EH (cell line): Measurements from ENCODE around the gene PGGHG.
"Not testable (repeated sequence)": the region's sequence is repeated elsewhere in the genome, so short reads cannot be mapped to it uniquely, and the experiment has no call there.

Source experiments
- DNase-seq: peaks from one replicate; pipeline ENCODE4 v3.0.0-alpha.2; 2015; ENCODE audit warnings: low read depth

Gene PGGHG

GRCh38 chr11:297586-298405 is 8.9 kb downstream of the PGGHG start:
- peak; percentile 31 for DNase-seq

DNA sequence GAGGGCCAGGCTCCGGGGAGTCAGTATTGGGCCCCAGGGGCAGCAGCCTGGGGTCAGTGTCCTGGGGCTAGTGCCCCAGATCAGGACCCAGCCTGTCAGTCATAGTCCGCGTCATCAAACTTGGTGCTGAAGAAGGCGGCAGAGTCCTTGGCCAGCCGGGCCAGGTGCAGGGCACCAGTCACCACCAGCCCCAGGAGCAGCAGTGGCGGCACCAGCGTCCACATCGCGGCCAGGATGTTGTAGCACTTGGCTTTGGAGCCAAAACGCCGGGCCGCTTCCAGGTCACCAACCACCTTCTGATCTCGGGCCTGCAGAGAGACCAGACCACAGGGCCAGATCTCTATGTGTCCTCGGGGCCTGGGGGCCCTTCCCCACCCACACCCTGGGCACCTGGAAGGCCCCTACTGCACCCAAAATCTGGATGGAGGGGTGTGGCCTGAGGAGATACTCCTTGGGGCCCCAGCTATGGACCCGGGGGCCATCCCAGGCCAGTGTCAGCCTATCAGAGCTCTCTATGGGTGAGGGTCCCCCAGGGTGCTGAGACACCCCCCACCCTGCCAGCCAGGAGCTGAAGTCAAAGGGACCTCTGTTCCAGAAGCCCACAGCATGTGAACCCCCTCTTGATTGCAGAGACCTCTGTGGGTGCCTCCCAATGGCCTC is 9.6 kb downstream of the PGGHG start:
- DNase-seq: no peak

GRCh38 chr11:299081-299891 is 10.4 kb downstream of the PGGHG start, which contains the start of gene IFITM5:
TSS of gene IFITM5 (minus strand) at chr11:299526. CDS start at chr11:299490, 36 bp downstream.
- no peak for DNase-seq

- peak; percentile 34 for DNase-seq
Observed at GRCh38 chr11:299951-300735, 11.2 kb downstream of the PGGHG start.

DNA sequence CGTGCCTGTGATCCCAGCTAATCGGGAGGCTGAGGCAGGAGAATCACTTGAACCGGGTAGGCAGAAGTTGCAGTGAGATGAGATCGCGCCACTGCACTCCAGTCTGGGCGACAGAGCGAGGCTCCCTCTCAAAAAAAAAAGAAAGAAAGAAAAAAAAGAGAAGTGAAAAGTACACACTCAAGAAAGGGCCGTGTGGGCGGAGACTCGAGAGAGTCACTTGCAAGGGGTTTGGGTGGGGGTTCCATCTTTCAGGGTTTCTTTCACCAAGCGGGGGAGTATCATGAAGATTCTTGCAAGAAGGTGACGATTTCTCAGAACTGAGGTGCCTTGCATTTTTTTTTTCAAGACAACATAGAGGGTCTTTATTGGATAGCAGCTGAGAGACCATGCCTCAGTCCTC is 14.4 kb downstream of the PGGHG start:
- no peak for DNase-seq

- DNase-seq: no peak
Observed at GRCh38 chr11:304061-304506, 15.2 kb downstream of the PGGHG start.

- peak; percentile 79 for DNase-seq
Observed at GRCh38 chr11:304915-305843, 16.3 kb downstream of the PGGHG start.

- DNase-seq: no peak
Observed at GRCh38 chr11:305844-306211, 16.9 kb downstream of the PGGHG start.

DNA sequence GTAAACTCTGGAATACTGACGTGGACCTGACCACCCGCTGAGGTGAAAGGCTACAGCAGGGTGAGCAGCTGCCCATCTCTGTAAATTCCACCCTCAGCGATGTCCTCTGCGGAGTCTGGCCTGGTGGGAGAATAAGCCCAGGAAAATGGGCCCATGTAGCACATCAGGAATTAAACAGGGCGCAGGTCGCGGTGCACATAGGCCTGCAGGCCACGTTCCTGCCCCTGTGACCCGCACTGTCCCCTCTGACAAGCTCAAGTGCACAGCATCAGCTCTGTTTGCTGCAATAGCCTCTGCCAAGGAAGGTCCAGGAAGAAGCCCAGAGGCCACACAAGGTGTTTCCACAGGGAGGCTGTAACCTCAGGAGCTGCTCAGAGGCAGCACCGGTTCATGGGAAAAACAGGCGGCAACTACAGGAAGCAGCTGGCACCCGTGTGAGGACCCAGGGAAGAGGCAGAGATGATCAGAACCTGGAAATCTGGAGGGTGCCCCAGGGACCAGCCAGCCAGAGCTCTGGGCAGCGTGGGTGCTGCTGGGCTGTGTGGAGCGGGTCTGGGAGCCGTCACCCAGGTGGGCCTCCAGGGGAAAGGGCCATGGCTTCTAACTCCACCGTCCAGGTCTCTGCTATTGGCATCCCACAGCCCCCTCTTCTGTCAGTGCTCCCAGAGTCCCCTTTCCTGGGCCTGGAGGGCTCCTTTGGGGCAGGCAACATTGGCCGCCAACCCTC is 17.9 kb downstream of the PGGHG start:
- no peak for DNase-seq

DNA sequence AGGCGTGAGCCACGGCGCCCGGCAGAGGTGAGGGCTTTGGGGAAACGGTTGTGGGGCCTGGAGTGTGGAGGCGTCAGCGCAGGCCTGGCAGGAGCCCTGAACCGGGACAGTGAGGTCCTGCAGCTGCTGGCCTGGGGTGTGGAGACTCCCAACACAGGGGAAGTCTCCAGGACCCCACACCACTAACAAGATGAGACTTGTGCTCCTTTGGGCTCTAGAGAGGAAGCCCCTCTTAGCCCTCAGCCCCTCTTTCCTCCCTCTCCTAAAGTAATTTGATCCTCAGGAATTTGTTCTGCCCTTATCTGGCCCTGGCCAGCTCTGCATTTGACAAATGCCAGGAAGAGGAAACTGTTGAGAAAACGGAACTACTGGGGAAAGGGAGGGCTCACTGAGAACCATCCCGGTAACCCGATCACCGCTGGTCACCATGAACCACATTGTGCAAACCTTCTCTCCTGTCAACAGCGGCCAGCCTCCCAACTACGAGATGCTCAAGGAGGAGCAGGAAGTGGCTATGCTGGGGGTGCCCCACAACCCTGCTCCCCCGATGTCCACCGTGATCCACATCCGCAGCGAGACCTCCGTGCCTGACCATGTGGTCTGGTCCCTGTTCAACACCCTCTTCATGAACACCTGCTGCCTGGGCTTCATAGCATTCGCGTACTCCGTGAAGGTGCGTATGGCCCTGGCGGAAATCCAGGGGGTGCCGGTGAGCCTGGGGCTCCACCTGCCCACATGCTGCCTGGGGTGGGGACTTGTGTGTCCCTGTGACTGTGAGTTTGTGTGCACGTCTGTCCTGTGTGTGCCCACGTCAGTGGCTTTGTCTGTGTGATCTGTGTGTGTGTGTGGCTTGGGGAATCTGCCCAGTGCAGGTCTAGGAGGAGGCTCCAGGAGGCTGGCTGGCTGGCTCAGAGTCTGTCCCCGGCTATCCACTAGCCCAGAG is 19.1 kb downstream of the PGGHG start, which contains the start of gene IFITM2:
TSS of gene IFITM2 (plus strand) at position 51 of the 943 bp plus-strand sequence. CDS start at position 428, 377 bp downstream.
- DNase-seq: peak; percentile 91

DNA sequence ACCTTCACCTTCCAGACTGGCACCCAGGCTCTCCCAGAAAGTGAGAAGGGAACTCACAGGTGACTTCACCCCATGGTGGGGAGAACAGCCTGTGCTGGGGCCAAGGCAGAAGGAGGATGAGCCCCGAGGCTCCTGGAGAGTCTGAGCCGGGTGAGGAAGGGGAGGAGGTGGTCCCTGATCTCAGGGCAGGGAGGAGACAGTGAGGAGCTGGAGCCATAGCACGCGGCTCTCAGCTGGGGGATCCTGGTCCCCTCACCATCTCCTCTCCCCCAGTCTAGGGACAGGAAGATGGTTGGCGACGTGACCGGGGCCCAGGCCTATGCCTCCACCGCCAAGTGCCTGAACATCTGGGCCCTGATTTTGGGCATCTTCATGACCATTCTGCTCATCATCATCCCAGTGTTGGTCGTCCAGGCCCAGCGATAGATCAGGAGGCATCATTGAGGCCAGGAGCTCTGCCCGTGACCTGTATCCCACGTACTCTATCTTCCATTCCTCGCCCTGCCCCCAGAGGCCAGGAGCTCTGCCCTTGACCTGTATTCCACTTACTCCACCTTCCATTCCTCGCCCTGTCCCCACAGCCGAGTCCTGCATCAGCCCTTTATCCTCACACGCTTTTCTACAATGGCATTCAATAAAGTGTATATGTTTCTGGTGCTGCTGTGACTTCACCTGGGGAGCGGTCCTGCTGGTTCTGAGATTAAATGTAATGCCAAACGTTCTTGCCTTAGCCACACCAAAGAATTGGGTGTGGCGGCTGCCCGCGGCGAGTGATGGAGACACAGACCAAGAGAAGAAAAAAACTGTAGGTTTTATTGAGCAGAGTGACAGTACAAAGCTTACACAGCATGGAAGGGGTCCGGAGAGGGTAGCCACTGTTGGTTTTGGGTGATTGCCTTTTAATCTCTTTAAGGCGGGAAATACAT is 20.1 kb downstream of the PGGHG start:
- peak; percentile 30 for DNase-seq

DNA sequence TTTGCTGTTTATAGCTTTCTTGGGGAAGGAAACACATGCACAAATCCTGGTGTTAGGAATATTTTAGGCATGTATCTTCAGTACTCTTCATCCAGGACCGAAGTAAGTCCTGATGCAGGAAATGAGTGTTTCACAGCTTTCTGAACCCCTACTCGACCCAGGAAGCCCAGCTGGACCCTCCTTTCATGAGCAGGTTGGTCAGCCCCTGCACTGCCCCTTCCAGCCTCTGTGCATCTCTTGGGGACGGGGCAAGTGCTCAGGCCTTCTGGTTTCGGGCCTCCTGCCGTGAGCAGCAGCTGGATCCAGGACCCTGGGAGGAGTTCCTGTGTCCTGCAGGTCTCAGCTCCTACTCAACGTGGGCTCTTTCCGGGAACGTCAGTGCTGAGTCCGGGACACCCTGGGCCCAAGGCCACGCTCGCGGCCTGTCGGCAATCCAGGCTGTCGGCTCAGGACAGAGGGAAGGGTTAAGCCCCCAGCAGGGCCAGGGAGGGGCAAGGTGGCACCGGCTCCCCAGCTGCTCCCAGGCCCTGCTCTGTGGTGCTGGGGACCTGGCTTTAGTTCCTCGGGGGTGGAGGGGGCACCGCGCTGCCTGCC is 21.1 kb downstream of the PGGHG start:
- DNase-seq: peak; percentile 44

DNA sequence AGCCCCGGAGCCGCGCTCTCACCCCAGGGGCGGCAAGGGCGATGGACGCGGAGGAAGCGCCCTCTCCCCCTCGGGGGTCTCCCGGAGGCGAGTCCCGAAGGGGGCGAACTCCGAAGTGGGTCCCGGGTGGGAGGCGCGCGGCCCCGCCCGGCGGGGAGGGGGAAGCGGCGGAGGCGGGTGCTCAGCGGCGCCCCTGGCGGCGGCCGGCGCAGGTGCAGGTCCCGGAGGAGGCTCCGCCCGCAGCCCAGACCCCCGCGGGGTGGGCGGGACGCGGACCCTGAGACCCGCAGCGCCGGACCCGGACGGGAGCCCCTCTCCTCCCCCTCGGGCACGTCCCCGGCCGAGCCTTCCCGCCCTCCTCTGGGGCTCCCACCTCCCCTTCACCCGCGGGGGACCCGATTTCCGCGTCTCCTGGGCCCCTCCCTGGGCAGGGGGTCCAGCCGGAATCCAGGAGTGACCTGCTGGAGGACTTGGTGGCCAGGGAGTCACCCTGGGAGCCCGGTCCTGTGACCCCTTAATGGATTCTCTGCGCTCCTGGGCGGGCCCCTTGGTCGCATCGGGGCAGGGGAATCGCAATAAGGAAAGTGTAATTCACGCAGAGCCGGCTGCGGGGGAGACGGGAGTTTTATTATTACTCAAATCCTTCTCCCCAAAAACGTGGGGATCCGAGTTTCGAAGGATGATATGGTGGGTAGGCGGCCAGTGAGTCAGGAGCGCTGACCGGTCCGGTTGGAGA is 22.3 kb downstream of the PGGHG start:
- DNase-seq: not testable (repeated sequence)

DNA sequence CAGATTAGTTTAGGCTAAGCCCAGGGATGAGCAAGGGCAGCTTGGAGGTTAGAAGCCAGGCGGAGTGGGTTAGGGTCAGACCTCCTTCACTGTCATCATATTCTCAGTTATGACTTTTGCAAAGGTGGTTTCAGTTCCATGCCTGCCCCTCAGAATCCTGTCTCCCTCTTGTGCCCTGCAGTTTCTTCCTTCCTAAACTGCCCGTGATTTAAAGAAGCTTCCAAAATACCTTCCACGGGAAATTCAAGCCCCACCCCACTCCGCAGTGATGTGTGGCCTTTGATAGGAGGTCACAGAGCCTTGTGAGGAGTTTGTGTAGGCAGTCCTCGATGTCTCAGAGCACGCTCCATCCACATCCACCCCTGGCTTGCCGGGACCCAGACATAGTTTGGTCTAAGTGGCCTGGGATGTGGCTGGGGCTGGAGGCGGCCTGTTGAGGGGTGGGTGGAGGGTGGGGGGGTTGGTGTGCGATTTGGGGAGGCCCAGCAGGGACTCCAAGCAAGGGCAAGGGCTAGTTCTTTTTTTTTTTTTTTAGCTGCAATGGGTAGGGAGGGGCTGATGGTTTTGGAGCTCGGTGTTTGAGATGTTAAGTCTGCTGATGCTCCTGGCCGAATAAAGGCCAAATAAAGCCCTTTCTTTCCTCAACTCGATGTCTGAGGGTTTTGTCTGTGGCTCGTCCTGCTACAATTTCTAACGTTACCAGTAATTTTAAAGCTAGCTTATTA is 23.3 kb downstream of the PGGHG start:
- DNase-seq: peak; percentile 29

- no peak for DNase-seq
Observed at GRCh38 chr11:313304-313786, 24.4 kb downstream of the PGGHG start.
